Iris pigment epithelial cell (primary cell): ENCODE data around the gene RNF212.
A peak's percentile ranks its signal among the peaks of the same experiment; 100 is the strongest.

Source experiments
- DNase-seq: peaks from one replicate; pipeline ENCODE4 v3.0.0-alpha.2; 2011; ENCODE audit warnings: low read depth

The RNF212 gene

DNA sequence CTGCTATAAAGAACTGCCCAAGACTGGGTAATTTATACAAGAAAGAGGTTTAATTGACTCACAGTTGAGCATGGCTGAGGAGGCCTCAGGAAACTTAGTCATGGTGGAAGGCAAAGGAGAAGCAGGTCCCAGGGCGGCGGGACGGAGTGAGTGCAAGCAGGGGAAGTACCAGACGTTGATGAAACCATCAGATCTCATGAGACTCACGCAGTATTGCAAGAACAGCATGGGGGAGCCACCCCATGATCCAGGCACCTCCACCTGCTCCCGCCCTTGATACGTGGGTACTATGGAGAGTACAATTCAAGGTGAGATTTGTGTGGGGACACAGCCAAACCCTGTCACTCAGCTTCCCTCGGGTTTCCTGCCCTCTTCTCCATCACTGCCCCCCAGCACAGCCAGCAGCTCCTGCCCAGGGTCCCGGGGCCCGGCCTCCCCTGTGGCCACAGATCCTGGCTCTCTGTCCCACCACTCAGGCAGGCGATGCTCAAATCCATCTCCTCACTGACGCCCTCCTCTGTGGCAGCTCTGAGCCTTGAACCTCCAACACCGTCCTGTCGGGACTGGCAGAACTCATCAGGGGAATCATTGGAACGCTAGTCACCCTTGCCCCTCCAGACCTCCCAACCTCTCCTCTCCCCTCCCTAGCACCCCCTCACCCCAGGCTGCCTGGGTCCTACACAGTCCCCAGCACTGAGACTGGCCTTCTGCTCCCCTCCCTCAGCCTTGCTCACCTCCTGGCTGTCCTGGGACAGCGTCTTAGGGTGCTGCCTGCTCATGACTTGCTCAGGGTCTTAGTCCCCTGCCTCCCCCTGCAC, 64.4 kb downstream of the RNF212 start:
- DNase-seq = no peak

DNA sequence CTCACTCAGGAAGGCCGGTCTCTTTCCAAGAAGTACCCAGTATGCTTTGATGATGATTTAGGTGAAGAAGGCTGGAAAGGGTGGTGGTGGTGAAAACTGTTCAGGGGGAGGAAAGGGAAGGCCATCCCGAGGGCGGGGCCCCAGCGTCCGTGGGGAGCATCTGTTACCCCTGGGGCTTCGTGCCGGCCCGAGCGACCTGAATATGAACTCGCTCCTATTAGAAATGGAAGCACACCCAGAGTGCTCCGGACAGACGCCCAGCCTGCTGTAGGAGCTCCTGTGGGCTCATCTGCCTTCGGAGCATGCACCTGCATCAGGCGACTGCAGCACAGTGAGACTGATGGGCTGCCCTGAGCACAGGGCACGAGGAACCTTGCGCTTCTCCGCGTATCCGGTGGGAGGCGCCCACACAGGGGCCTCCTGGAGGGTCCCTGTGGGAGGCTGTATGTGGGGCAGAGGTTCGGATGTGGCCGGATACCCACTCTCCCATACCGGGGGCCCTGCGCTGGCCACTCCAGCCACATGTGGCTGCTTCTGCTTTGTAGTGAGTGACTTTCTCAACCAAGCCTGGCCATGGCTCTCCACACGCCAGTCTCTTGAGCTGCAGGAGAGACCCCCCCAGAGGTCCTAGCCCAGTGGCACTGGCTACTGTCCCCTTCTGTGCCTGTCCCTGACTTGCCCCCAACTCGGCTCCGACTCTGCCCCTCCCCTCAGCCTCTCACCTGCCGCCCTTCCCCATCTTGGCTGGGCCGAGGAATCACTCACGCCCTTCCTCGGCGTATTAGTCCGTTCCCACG, 65.2 kb downstream of the RNF212 start:
- DNase-seq = no peak

DNA sequence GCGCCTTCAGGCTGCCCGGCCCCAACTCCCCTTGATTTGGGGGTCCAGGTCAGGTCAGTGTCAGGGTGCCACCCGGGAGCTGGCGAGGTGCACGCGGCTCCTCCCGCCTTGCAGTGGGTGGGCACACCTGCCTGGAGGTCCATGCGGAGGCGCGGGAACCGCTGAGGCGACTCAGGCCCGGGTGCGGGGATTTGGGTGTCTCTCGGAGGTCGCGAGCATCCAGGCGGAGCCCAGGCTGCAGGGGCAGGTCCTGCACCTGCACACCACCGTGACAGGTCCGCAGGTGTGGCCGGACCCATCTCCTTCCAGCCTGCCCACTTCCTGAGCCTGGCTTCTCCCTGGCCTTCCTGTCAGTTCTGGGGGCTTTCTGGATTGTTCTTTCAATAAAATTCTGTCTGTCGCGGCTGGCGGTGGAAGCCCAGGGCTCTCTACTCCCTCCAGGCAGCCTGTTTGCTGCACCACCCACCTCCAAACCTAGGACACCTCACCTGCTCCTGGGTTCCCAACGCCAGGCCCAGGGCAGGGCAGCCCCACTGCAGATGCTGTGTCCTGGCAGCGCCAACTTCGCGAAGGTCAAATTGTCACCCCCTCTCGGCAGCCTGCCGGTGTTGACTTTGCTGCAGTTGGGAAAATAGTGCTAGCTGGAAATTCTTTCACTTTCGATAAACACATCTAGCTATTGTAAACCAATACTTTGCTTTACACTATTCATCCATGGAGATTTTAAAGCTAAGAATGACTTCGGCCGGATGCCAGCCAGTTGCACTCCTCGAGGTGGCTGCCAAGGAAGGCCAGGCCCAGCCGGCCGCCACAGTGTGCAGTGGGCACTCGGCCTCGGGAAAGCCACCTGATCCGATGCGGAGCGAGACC, 66.0 kb downstream of the RNF212 start:
- peak; percentile 24 for DNase-seq

DNA sequence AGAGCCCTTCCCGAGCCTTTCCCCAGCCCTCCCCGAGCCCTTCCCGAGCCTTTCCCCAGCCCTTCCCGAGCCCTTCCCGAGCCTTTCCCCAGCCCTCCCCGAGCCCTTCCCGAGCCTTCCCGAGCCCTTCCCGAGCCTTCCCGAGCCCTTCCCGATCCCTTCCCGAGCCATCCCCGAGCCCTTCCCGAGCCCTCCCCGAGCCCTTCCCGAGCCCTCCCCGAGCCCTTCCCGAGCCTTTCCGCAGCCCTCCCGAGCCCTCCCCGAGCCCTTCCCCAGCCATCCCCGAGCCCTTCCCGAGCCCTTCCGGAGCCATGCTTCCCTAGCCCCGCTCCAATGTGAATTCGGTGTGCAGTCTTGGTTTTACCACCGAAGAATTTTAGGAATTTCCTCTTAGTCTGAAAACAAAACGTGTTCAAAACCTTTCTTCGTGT, 66.8 kb downstream of the RNF212 start:
- DNase-seq = peak; percentile 58

DNA sequence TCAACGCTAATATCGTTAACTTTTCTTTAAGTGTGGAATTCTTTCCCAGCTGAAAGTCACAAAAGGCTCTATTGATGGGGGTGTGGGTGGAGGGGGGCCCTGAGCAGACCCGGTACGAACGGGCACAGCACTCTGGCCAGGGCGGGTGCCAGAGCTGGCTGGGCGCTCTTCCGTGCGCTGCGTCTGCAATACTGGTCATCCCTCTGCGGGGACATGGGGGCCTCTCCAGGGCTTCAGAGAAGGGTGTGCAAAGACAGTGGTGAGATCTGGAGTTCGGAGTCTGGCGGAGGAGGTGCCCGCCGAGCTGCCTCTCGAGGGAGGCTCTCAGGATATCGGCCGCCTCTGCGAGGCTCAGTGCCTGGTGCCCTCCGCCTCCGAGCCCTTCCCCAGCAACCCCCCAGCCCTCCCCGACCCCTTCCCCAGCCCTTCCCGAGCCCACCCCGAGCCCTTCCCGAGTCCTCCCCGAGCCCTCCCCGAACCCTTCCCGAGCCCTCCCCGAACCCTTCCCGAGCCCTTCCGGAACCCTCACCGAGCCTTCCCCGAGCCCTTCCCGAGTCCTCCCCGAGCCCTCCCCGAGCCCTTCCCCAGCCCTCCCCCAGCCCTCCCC, 67.7 kb downstream of the RNF212 start:
- no peak for DNase-seq

DNA sequence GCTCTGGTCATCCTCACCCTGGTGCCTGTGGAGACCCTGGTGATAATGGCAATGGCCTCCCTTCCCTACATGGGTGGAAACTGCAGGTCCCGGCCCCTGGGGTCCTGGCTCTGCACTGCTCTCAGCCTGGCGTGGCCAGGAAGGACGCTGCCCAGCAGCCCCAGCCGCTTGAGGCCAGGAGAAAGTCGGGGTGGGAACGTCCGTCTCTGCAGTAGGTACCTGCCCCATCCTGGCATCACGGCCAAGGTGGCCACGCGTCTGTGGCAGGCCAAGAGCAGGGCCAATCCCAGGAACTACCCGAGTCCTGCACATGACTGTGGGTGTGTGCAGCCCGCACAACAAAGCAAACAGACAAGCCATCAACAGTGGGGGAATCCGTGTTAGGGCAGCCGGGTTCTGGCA, 68.2 kb downstream of the RNF212 start:
- DNase-seq = no peak

DNA sequence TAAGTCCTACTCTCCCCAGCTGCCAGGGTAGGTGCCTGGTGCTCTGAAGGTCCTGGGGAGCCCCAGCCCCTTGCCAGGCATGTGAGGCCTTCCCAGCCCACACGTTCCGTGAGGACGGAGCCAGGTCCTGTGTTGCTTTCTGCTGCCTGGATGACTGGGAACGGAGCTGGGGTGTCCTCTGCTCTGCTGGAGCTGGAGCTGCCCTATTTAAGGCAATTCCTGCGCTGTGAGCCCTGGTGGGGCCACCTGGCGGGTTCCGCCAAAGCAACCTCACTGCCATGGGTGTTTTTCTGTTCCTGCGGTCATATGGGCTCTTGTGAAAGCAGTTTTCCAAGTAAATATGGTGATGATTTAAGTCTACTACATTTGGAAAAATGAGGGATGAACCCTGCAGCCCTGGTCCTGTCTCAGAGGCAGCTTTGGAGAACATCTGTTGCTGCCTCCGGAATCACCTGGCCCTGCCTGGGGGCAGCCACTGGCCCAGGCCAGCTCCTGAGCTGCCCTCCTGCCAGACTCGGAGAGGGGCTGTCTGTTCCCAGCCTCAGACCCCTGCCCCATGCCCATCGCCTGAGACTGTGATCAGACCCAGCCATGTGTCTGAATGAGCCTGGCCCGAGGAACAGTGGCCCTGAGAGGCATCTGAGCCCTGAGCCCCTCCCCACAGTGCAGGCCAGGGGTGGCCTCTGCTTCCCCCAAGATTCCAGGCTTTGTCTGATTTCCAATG, 68.7 kb downstream of the RNF212 start:
- no peak for DNase-seq

DNA sequence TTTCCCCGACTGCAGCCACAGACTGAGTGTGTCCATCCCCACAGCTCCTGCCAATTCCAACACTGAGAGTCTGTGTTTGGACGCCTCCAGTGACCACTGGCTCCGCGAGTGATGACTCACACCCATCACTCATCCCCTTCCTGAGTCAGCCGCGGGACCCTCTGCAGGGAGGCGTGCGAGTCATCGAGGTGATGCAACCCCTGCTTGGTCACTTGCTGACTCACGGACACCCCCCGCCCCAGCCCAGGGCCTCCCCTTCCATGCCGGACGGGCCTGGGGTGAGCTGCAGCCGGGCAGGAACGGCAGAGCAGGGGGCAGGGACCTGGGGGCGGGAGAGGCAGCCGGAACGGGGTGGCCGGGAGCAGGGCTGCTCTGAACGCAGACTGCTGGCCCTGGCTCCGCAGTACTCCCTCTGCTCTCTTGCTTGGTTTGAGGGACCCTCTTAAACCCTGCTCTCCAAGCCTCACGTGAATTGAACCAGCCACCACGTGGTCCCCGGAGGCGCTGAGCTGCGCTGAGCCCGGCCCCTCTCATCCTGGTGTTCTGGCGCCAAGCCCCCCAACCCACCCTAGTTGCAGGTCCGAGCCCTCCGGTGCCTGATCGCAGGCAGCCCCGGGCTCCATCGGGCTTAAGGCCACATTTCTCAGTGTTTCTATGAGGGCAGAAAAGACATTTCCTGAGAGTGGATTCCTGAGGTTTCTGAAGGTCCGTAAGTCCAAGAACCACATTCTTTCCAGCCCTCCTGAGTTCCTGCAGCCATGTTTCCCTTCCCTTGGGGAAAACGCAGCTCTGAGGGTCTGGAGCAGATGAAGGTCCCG, 69.5 kb downstream of the RNF212 start:
- peak; percentile 99 for DNase-seq

DNA sequence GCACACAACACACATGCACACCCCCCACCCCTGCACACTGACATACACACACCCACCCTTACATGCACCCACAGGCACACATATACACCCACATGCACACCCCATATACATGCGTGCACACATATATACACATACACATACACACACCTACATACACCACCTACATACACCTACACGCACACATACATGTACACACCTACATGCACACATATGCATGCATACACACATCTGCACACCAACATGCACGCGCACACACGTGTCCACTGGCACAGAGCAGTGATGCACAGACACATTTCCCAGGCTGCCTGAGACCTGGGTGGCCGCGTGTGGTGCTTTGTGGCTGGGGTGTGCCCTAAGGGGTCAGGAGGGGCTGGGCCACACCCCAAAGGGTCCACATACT, 70.2 kb downstream of the RNF212 start:
- no peak for DNase-seq

DNA sequence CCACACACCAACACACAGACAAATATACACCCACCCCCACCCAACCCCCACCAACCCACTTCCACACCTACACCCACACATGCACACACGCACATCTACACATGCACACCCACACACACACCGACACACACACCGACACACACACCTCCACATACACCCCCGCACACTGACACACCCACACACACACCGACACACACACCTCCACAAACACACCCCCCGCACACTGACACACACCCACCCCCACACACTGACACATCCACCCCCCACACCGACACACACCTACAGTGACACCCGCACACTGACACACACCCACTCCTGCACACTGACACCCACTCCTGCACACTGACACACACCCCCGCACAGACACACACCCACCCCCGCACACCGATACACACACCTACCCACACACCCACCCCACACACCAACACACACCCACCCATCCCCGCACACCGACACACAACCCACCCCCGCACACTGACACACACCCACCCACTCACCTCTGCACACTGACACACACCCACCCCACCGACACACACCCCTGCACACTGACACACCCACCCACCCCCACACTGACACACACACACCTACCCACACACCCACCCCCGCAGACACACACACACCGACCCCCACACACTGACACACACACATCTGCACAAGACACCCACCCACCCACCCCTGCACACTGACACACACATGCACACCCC, 70.9 kb downstream of the RNF212 start:
- DNase-seq = no peak

DNA sequence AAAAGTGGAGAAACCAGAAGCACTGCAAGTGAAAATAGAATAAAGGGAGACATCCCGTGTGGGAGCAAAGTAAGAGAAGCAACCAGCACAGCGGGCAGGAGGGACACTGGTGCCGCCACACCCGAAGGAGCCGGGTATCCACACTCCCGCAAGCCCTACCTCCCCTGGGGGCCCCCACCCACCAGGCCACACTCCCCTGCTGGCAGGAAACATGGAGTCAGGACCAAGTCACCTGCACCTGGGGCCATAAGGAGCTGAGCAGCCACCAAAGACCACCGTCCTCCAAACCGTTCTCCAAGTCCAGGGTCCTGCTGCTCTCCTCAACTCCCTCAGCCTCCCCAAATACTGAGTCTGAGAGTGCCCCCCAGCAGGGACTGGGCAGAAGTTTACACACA, 71.4 kb downstream of the RNF212 start:
- no peak for DNase-seq

DNA sequence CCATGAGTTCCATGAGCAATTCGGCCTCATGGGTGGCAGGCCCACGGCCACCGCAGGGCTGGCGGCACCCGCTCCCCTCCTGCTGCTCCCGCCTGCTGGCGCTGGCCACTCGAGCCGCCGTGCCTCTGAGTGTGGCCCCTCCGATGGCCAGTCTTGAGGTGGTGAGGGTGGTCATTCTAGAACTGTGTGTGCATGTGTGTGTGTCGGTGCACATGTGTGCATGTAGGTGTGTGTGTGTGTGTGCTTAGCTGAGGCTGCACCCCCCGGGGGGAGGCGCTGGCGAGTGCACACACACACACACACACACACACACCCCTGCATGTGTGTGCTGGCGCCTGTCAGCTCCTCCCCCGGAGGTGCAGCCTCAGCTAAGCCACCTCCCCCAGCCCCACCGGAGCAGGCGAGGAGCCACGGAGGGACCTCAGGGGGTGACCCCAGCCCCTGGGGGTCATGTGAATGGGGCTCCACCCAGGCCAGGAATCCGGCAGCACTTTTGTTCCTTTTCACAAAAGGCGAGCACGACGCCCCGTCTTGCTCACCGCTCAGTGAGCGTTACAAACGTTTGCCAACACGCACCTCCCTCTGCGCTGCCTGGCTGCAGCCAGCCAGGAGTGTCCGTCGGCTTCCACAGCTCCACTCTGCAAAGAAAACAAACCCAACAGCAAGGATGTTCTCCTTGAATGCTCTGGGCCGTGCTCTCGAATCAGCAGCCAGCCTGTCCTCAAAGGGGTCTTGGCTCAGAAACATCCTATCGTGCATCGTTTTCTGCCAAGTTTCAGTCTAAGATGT, 72.0 kb downstream of the RNF212 start:
- peak; percentile 50 for DNase-seq

DNA sequence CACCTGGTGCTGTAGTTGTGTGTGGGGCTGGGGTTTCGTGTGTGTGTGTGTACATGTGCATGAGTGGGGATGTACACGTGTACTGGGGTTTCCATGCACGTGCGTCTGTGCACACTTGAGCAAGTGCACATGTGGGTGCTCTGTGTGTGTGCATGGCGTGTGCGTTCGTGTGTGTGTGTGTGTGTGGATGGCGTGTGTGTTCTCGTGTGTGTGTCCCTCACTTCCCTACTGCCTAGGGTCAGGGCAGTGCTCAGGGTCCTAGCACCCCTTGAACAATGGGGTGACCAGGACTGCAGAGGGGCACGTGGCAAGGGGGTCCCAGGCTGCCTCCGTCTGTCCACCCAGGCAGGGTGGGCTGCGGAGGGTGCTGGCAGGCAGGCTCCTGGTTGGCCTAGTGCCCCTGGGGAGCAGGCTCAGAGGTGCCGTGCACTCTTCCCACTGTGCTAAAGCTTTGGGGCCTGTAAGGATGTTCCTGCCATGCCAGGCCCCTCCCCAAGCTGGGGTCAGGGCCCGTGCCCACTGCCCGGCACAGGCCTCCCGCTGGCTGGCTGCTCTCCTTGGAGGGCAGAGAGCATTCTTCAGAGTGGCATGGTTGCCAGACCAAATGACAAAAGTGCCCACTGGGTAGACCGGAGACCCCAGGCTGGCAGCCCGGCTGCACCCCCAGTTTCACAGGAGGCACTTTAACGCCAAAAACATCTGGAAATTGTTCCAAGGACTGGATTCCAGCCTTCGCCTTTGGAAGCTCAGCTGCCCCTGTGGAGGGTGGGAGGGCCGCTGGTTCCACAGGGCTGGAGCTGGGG, 72.8 kb downstream of the RNF212 start:
- DNase-seq = no peak

DNA sequence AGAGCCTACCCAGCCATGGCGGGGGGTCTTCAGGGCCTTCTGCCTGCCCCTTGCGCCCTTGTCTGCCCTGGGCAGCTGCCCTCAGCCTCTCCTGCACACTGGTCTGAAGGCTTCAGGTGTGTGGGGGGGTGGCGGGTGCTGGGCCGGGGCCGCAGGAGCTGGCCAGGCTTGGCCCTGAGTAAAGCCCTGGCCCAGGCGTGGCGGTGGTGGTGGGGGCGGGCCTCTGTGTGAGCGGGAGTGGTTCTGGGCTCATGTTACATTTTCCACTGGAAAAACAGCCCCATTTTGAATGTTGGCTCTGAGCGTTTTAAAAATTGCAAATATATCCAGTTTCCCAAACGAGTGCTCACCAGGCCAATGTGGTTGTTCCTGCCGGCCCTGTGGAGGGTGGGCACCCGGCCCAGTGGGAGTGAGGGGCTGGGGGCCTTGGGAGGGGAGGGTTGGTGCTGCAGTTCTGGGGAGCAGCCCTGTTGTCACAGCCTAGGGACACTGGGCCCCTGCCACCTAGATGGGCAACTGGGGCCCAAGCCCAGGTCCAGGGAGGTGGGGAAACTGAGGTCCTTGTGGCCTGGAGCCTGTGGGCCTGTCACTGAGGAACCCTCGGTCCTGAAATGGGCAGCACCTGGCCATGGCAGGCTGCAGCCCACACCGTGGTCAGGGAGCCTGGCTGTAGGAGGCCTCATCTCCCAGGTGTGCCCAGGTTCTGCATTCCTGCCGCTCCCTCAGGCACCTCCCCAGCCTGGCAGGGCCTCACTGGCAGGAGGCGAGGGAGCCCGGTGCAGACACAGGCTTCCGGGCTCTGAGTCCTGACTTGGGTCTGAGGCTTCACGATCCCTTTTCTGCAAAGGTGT, 73.6 kb downstream of the RNF212 start:
- peak; percentile 69 for DNase-seq

DNA sequence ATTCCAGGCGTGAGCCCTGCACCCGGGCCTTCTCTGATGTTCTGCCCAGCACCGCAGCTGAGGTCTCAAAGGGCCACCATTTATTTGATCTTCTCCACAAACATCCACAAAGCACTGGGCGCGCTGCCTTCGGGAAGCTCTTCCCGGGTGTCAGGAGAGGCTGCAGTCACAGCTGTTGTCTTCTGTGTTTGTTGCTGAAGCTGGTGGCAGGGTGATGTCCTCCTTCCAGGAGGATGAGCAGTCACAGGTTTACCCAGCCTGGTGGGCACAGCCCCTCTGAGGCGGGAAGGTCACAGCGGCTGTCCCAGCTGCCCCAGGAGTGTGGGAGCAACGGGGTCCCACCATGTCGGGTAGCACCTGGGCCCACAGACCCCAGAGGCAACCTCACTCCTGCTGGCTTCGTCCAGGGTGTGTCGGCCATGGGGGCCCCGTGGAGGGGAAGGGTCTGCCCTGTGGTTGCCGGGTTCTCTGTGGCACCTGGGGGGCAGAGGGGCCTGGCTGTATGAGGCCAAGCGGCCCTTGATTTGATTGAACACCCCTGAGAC, 74.3 kb downstream of the RNF212 start:
- DNase-seq = no peak

DNA sequence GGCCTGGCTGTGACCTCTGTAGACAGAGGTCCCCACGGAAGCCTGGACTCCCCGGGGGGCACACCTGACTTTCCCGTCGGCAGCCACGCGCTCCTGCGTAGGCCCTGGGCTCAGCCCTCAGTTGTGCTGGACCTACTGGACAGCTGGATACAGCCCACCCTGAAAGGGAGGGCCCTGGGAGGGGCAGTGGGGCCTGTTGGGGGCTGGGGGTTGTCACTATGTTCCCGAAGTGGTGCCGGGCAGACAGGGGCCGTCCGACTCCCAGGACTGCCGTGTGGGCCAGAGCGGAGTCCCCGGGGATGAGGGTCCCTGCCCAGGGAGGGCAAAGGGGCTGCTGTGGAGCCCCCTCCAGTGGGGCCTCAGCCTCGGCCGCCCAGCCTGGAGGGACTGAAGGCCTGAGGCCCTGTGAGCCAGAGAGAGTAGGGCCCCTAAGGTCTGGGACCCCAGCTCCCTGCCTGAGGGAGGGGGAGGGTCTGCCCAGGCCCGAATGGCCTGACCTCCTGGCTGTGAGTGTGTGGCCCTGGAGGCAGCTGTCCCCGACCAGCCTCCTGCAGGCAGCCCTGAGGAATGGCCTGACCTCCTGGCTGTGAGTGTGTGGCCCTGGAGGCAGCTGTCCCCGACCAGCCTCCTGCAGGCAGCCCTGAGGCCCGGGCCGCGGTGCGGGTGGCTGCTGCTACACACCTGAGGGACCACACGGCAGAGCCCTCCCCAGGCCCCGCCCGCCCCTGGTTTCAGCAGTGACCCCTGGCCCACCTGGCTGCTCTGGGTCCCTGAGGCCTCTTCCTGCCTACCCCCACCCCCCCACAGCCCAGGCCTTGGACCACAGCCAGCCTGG, 76.2 kb downstream of the RNF212 start:
- DNase-seq = no peak
